ENCODE results near the gene RAPGEF6. TPM values are rescaled to one million over a fixed set of nuclear protein-coding genes. Genes with fewer than 3 reads are reported as not detected.

RAPGEF6 gene
- total and polyA plus RNA-seq, 8 donors, result 18.2 to 23.7 (median 20.1) TPM

- no peaks in the 10 kb centered on the region for H3K27me3 ChIP-seq
- ATAC-seq, result peak; percentile 40
- no peak for DNase-seq
Measured at GRCh38 chr5:131610198-131611063, 24.6 kb downstream of the RAPGEF6 start.

DNA sequence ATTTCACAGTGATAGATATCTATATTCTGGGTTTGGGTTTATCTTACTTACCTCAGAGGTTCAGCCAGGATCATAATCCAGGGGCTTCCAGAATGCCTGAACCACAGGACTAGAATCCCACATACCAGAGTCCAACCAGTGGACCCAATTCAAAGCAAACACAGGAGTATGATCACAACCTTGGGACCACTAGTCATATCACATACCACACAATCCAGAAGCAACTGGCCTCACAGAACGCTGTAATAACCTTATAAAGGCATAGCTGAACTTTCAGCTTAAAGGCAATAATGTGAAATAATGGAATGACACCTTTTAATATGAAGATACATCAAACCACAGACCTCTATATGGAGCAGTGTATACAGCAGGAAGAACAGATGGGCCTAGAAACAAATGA is 25.3 kb downstream of the RAPGEF6 start:
- no peak for ATAC-seq
- H3K27me3 ChIP-seq, result no peaks in the 10 kb centered on the region
- TF ChIP-seq, protein P1, sequence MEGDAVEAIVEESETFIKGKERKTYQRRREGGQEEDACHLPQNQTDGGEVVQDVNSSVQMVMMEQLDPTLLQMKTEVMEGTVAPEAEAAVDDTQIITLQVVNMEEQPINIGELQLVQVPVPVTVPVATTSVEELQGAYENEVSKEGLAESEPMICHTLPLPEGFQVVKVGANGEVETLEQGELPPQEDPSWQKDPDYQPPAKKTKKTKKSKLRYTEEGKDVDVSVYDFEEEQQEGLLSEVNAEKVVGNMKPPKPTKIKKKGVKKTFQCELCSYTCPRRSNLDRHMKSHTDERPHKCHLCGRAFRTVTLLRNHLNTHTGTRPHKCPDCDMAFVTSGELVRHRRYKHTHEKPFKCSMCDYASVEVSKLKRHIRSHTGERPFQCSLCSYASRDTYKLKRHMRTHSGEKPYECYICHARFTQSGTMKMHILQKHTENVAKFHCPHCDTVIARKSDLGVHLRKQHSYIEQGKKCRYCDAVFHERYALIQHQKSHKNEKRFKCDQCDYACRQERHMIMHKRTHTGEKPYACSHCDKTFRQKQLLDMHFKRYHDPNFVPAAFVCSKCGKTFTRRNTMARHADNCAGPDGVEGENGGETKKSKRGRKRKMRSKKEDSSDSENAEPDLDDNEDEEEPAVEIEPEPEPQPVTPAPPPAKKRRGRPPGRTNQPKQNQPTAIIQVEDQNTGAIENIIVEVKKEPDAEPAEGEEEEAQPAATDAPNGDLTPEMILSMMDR (IDR thresholded peaks at IDR 0.05), result no peak
- no peaks in the 10 kb centered on the region for H3K36me3 ChIP-seq
- intact Hi-C loops (cut with DNase I), result no loop called here
- no peak overlapping the region for H3K4me3 ChIP-seq
- H3K27ac ChIP-seq, result no peak overlapping the region
- H3K4me1 ChIP-seq, result peaks cover 0 to 3% of the 10 kb centered on the region in 2 donors
- no peak for DNase-seq
- peaks cover 0 to 4% of the 10 kb centered on the region in 2 donors for H3K9me3 ChIP-seq

More at GRCh38 chr5:131610198-131611063, 24.6 kb downstream of the RAPGEF6 start:
- TF ChIP-seq, protein P1 (IDR thresholded peaks at IDR 0.05), result no peak
- Histone ChIP-seq H3K27ac (no peak overlapping the region), H3K36me3 (no peaks in the 10 kb centered on the region), H3K4me1 (peaks cover 0 to 5% of the 10 kb centered on the region in 2 donors), H3K4me3 (no peak overlapping the region), H3K9me3 (peaks cover 0 to 4% of the 10 kb centered on the region in 2 donors)
- intact Hi-C loops (cut with DNase I), result no loop called here

DNA sequence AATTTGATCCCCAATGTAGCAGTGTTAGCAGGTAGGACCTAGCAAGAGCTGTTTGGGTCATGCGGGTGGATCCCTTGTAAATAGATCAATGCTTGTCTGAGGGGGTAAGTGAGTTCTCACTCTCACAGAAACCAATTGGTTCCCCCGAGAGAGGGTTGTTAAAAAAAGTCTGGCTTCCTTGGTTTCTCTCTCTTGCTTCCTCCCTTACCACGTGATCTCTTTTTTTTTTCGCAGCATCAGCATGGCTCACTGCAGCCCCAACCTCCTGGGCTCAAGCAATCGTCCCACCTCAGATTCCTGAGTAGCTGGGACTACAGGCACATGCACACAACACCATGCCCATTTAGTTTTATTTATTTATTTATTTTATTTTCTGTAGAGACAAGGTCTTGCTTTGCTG is 26.4 kb downstream of the RAPGEF6 start:
- Histone ChIP-seq H3K27ac (no peak overlapping the region), H3K4me1 (peaks cover 0 to 3% of the 10 kb centered on the region in 2 donors), H3K9me3 (no peaks in the 10 kb centered on the region), H3K27me3 (no peaks in the 10 kb centered on the region), H3K36me3 (no peaks in the 10 kb centered on the region), H3K4me3 (no peak overlapping the region)
- no peak for DNase-seq
- TF ChIP-seq, protein P1 (IDR thresholded peaks at IDR 0.05), result no peak
- ATAC-seq, result no peak
- intact Hi-C loops (cut with DNase I), result no loop called here

DNA sequence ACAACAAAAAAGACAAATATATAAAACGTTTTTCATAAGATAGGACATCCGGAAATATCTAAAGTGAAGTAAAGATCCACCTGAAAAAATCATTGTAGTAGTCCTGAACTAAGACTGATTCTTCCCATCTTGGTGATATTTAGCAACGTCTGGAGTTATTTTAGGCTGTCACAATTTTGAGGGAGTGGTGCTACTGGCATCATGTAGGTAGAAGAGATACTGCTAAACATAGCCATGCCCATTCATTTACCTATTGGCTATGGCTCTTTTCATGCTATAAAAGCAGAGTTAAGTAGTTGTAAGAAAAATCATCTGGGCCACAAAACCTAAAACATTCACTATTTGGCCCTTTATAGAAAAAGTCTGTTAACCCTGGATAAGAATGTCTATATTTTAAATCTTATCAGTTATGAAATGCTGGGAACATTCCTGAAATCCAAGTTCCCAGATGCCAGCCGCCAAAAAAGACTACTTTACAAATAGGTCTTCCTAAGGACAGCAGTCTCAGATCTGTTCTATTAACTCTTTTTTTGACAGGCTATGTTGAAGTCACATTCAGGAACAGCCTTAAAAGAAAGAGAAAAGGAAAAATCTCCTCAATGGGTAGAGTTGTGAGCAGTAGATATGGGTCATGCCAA is 27.0 kb downstream of the RAPGEF6 start:
- TF ChIP-seq, protein P1 (IDR thresholded peaks at IDR 0.05), result no peak
- intact Hi-C loops (cut with DNase I), result no loop called here
- ATAC-seq, result no peak

DNA sequence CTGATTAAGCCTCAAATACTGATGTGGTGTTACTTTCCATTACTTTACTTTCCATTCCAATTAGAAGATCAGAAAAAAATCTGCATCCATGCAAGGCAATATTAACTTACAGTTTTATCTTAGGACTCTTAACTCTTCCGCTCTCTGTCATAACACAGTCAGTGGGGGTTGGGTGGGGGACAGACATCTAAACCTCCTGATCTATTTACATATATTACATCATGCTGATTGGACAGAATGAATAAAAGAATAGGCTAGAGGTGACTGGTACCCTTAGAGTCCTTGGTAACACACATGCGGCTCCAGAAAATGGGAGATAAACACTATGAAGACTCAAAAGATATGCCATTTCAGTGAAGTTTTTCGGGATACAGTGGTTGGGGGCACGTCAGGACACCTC is 27.6 kb downstream of the RAPGEF6 start:
- H3K4me3 ChIP-seq, result no peak overlapping the region
- H3K36me3 ChIP-seq, result peaks cover 0 to 10% of the 10 kb centered on the region in 2 donors
- H3K27me3 ChIP-seq, result no peaks in the 10 kb centered on the region
- no peak for ATAC-seq
- TF ChIP-seq, protein P1 (IDR thresholded peaks at IDR 0.05), result no peak
- peaks cover 0 to 3% of the 10 kb centered on the region in 2 donors for H3K4me1 ChIP-seq
- DNase-seq, result no peak
- no peak overlapping the region for H3K27ac ChIP-seq
- H3K9me3 ChIP-seq, result no peaks in the 10 kb centered on the region
- intact Hi-C loops (cut with DNase I), result no loop called here

More for the DNA sequence above, 27.0 kb downstream of the RAPGEF6 start:
- H3K27me3 ChIP-seq, result no peaks in the 10 kb centered on the region
- no peaks in the 10 kb centered on the region for H3K9me3 ChIP-seq
- peaks cover 0 to 3% of the 10 kb centered on the region in 2 donors for H3K4me1 ChIP-seq
- no peak overlapping the region for H3K4me3 ChIP-seq
- peaks cover 0 to 4% of the 10 kb centered on the region in 2 donors for H3K36me3 ChIP-seq
- no peak for DNase-seq
- H3K27ac ChIP-seq, result no peak overlapping the region

Data from left lung (tissue), 10 donors.